ENCODE results near the gene AQP12B. TPM values are rescaled to one million over a fixed set of nuclear protein-coding genes. Genes with fewer than 3 reads are reported as not detected.

AQP12B gene
- total RNA-seq, 6 experiments from 2014 or later: not detected

DNA sequence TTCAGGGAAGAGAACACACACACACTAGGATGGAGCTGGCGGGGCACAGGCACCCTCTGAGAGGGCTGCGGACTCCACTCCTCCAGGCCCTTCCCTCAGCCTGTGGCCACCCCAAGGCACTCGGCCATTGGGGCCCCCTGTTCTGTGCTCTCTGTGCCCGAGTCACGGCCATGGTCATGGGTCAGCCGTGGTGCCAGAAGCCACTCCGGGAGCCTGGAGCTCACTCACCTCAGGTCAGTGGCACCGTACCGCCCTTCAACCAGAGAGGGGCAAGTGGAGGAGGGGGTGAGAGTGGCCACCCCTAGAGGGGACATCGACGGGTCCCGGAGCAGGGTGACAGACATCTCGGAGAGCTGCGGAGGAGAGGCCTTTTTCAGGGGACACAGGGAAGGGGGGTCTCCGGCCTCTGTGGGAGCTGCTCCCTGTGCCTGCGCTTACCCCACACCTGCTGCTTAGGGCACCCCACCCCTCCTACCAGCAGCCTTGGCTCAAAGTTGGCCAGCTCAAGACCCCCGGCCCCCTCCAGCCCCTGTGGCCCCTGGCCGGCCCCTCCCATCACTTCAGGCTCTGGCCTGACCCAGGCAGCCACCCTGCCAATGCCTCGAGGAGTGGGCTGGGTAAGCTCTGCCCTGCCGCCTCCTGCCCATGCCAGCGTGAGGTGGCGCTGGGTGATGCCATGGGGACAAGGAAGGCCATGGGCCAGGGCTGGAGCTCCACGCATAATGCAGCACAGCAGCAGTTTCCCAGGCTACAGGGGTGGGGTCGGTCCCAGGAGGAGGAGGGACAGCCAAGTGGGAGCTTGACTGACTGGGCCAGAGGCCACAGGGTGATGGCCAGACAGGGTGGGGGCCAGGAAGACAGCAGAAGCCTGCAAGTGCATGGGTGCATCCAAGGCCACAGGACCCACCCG is 38.3 kb upstream of the AQP12B start:
- DNase-seq: no peak
- Mint-ChIP-seq H3K4me1 (ENCODE audit: low read depth) (no peaks in the 10 kb centered on the region), H3K36me3 (ENCODE audit: low read depth) (no peaks in the 10 kb centered on the region), H3K27ac (no peak overlapping the region), H3K4me3 (no peak overlapping the region), H3K9me3 (no peaks in the 10 kb centered on the region), H3K27me3 (ENCODE audit: insufficient read depth) (peaks cover 27% of the 10 kb centered on the region)
- TF ChIP-seq CTCF (IDR thresholded peaks at IDR 0.05): no peak

- Mint-ChIP-seq H3K4me3 (no peak overlapping the region), H3K9me3 (no peaks in the 10 kb centered on the region), H3K4me1 (ENCODE audit: low read depth) (no peaks in the 10 kb centered on the region)
Observed at GRCh38 chr2:240719676-240720545, 37.2 kb upstream of the AQP12B start.

GRCh38 chr2:240718896-240719490 is 36.3 kb upstream of the AQP12B start:
- TF ChIP-seq CTCF (IDR thresholded peaks at IDR 0.05): no peak
- no peaks in the 10 kb centered on the region for H3K36me3 Mint-ChIP-seq (ENCODE audit: low read depth)
- H3K4me1 Mint-ChIP-seq (ENCODE audit: low read depth): no peaks in the 10 kb centered on the region
- H3K27ac Mint-ChIP-seq: no peak overlapping the region
- H3K9me3 Mint-ChIP-seq: no peaks in the 10 kb centered on the region
- no peak overlapping the region for H3K4me3 Mint-ChIP-seq
- H3K27me3 Mint-ChIP-seq (ENCODE audit: insufficient read depth): peaks cover 38% of the 10 kb centered on the region
- no peak for DNase-seq

More at GRCh38 chr2:240719676-240720545, 37.2 kb upstream of the AQP12B start:
- no peak for TF ChIP-seq CTCF (IDR thresholded peaks at IDR 0.05)
- peaks cover 33% of the 10 kb centered on the region for H3K27me3 Mint-ChIP-seq (ENCODE audit: insufficient read depth)
- no peak overlapping the region for H3K27ac Mint-ChIP-seq
- DNase-seq: no peak
- H3K36me3 Mint-ChIP-seq (ENCODE audit: low read depth): no peaks in the 10 kb centered on the region

GRCh38 chr2:240717681-240718581 is 35.2 kb upstream of the AQP12B start:
- H3K9me3 Mint-ChIP-seq: no peaks in the 10 kb centered on the region
- H3K4me1 Mint-ChIP-seq (ENCODE audit: low read depth): no peaks in the 10 kb centered on the region
- H3K27me3 Mint-ChIP-seq (ENCODE audit: insufficient read depth): peaks cover 39% of the 10 kb centered on the region
- TF ChIP-seq CTCF (IDR thresholded peaks at IDR 0.05): no peak
- DNase-seq: no peak
- no peaks in the 10 kb centered on the region for H3K36me3 Mint-ChIP-seq (ENCODE audit: low read depth)
- H3K4me3 Mint-ChIP-seq: no peak overlapping the region
- H3K27ac Mint-ChIP-seq: no peak overlapping the region
